Activated T-cell treated with anti-CD3 and anti-CD28 coated beads, Interleukin-2, amount 50 U/mL, for 1 hour (primary cell): Measurements from ENCODE around the gene PPM1F.
A peak's percentile ranks its signal among the peaks of the same experiment; 100 is the strongest.

Source experiments
- DNase-seq: peaks from one replicate; pipeline ENCODE4 v3.0.0-alpha.2; 2020

PPM1F gene

GRCh38 chr22:21960200-21961126, 7.8 kb upstream of the PPM1F start:
- no peak for DNase-seq

GRCh38 chr22:21959274-21960074, 6.8 kb upstream of the PPM1F start:
- no peak for DNase-seq

- DNase-seq: no peak
These were observed 6.0 kb upstream of the PPM1F start for GRCh38 chr22:21958360-21959273.

GRCh38 chr22:21951931-21952465, 650 bp downstream of the PPM1F start:
- DNase-seq: peak; percentile 42

- no peak for DNase-seq
These were observed 1.6 kb downstream of the PPM1F start for GRCh38 chr22:21951062-21951461.

GRCh38 chr22:21949948-21950347, 2.7 kb downstream of the PPM1F start:
- DNase-seq: no peak

- no peak for DNase-seq
These were observed 3.1 kb downstream of the PPM1F start for GRCh38 chr22:21949569-21949918.

GRCh38 chr22:21948824-21949568, 3.7 kb downstream of the PPM1F start:
- DNase-seq: no peak

- DNase-seq: no peak
These were observed 4.3 kb downstream of the PPM1F start for GRCh38 chr22:21948390-21948789.

GRCh38 chr22:21947040-21948014, 5.3 kb downstream of the PPM1F start:
- no peak for DNase-seq

GRCh38 chr22:21946262-21946925, 6.3 kb downstream of the PPM1F start:
- no peak for DNase-seq

- no peak for DNase-seq
These were observed 7.0 kb downstream of the PPM1F start for GRCh38 chr22:21945453-21946261.

GRCh38 chr22:21944871-21945270, 7.8 kb downstream of the PPM1F start:
- no peak for DNase-seq

- no peak for DNase-seq
These were observed 8.8 kb downstream of the PPM1F start for GRCh38 chr22:21943571-21944448.

- DNase-seq: no peak
These were observed 10.0 kb downstream of the PPM1F start for GRCh38 chr22:21942407-21943343.

- no peak for DNase-seq
These were observed 10.7 kb downstream of the PPM1F start for GRCh38 chr22:21941921-21942320.

GRCh38 chr22:21940521-21940920, 12.1 kb downstream of the PPM1F start:
- no peak for DNase-seq
